ENCODE results near the gene ADIPOR2. TPM values are rescaled to one million over a fixed set of nuclear protein-coding genes. Genes with fewer than 3 reads are reported as not detected.

ADIPOR2 gene
- total and polyA plus RNA-seq, 10 of the 15 experiments (the other 5 are each of a cell fraction or from before 2014, with no cell fraction given): 8.6 to 65.0 (median 38.0) TPM

DNA sequence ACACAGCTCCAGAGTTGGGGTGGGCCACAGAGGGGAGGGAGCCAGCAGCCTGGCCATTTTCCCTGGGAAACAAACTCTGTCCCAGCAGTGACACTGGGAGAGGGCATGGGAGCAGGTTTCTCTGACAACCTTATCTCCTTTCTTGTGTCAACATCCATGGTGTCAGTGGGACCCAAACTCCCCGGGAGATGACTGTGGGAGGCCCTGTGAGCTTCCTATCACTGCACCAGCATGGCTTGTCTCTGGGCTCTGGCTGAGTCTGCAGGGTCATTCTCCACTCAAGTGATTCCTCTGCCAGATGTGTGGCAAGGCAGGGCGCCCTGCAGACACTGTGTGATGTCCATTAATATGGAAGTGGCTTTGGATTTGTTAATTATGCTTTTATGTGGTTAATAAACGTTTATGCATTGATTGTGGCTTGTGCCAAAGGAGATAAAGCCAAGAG, 139.6 kb downstream of the ADIPOR2 start (continued):
- TF ChIP-seq, protein P1, sequence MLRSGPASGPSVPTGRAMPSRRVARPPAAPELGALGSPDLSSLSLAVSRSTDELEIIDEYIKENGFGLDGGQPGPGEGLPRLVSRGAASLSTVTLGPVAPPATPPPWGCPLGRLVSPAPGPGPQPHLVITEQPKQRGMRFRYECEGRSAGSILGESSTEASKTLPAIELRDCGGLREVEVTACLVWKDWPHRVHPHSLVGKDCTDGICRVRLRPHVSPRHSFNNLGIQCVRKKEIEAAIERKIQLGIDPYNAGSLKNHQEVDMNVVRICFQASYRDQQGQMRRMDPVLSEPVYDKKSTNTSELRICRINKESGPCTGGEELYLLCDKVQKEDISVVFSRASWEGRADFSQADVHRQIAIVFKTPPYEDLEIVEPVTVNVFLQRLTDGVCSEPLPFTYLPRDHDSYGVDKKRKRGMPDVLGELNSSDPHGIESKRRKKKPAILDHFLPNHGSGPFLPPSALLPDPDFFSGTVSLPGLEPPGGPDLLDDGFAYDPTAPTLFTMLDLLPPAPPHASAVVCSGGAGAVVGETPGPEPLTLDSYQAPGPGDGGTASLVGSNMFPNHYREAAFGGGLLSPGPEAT (IDR thresholded peaks at IDR 0.05; ENCODE audit: low read depth): no peak
- TF ChIP-seq FOS (IDR thresholded peaks at IDR 0.05; ENCODE audit: borderline replicate concordance, extremely low read depth, insufficient read length) (no peak), NR2F1 (conservative IDR thresholded peaks at IDR 0.05) (no peak), ZZZ3 (IDR thresholded peaks at IDR 0.05; ENCODE audit: control insufficient read depth, insufficient read length, low read depth) (no peak), ZNF622 (IDR thresholded peaks at IDR 0.05) (no peak), SKIL (IDR thresholded peaks at IDR 0.05; ENCODE audit: low read depth, poor library complexity, severe bottlenecking) (no peak), YY1 (IDR thresholded peaks at IDR 0.05; ENCODE audit: low read depth, low read length) (no peak), CBX3 (IDR thresholded peaks at IDR 0.05; ENCODE audit: borderline replicate concordance, low read depth) (no peak), RAD21 (IDR thresholded peaks at IDR 0.05; ENCODE audit: insufficient read depth, low read depth, low read length) (no peak)

All from GM12878 (cell line).